Measurements from ENCODE around the gene SMOC1.
A peak's percentile ranks its signal among the peaks of the same experiment; 100 is the strongest.

Gene SMOC1

GRCh38 chr14:70036665-70037064 is 157.4 kb downstream of the SMOC1 start:
- peak; percentile 14 for DNase-seq (ENCODE audit: low read depth)
- no peak overlapping the region for H3K4me3 ChIP-seq (ENCODE audit: low read depth, low read length)
- TF ChIP-seq MAX (IDR thresholded peaks at IDR 0.05; ENCODE audit: low read depth, low read length) = no peak
- no peak for TF ChIP-seq POLR2A (IDR thresholded peaks at IDR 0.05; ENCODE audit: extremely low read depth, insufficient read length)
- TF ChIP-seq MYC (IDR thresholded peaks at IDR 0.05; ENCODE audit: low read depth, low read length) = no peak
- TF ChIP-seq, protein P1, sequence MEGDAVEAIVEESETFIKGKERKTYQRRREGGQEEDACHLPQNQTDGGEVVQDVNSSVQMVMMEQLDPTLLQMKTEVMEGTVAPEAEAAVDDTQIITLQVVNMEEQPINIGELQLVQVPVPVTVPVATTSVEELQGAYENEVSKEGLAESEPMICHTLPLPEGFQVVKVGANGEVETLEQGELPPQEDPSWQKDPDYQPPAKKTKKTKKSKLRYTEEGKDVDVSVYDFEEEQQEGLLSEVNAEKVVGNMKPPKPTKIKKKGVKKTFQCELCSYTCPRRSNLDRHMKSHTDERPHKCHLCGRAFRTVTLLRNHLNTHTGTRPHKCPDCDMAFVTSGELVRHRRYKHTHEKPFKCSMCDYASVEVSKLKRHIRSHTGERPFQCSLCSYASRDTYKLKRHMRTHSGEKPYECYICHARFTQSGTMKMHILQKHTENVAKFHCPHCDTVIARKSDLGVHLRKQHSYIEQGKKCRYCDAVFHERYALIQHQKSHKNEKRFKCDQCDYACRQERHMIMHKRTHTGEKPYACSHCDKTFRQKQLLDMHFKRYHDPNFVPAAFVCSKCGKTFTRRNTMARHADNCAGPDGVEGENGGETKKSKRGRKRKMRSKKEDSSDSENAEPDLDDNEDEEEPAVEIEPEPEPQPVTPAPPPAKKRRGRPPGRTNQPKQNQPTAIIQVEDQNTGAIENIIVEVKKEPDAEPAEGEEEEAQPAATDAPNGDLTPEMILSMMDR (IDR thresholded peaks at IDR 0.05; ENCODE audit: low read depth, low read length) = no peak

GRCh38 chr14:70043001-70043400 is 163.8 kb downstream of the SMOC1 start:
- TF ChIP-seq, protein P1 (IDR thresholded peaks at IDR 0.05; ENCODE audit: low read depth, low read length) = no peak
- no peak for TF ChIP-seq MAX (IDR thresholded peaks at IDR 0.05; ENCODE audit: low read depth, low read length)
- TF ChIP-seq MYC (IDR thresholded peaks at IDR 0.05; ENCODE audit: low read depth, low read length) = no peak
- no peak for TF ChIP-seq POLR2A (IDR thresholded peaks at IDR 0.05; ENCODE audit: extremely low read depth, insufficient read length)
- no peak overlapping the region for H3K4me3 ChIP-seq (ENCODE audit: low read depth, low read length)
- DNase-seq (ENCODE audit: low read depth) = no peak

DNA sequence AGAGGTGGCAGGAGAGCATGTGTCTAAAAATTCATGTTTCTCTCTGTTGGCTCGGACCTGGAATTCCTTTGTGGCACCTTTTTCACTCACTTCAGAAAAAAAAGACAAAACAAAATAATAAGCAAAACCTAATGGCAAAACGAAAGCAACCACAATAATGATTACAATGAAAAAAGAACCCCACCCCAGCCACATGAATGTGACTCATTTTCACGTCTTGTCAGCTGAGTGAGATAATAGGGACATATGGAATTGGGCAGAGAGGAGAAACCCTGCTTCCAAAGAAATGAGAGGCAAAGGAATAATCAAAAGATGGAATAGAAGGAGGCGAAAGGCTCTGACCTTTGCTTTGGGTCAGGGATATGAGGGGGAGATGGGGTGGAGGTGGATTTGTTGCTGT is 166.1 kb downstream of the SMOC1 start:
- H3K4me3 ChIP-seq (ENCODE audit: low read depth, low read length) = no peak overlapping the region
- DNase-seq (ENCODE audit: low read depth) = no peak
- TF ChIP-seq MAX (IDR thresholded peaks at IDR 0.05; ENCODE audit: low read depth, low read length) = no peak
- TF ChIP-seq, protein P1 (IDR thresholded peaks at IDR 0.05; ENCODE audit: low read depth, low read length) = no peak
- TF ChIP-seq MYC (IDR thresholded peaks at IDR 0.05; ENCODE audit: low read depth, low read length) = no peak
- TF ChIP-seq POLR2A (IDR thresholded peaks at IDR 0.05; ENCODE audit: extremely low read depth, insufficient read length) = no peak

- peak; percentile 85 for TF ChIP-seq MAX (IDR thresholded peaks at IDR 0.05; ENCODE audit: low read depth, low read length)
- TF ChIP-seq, protein P1 (IDR thresholded peaks at IDR 0.05; ENCODE audit: low read depth, low read length) = peak; percentile 58
- TF ChIP-seq MYC (IDR thresholded peaks at IDR 0.05; ENCODE audit: low read depth, low read length) = peak; percentile 76
- TF ChIP-seq POLR2A (IDR thresholded peaks at IDR 0.05; ENCODE audit: extremely low read depth, insufficient read length) = no peak
These were observed 166.8 kb downstream of the SMOC1 start for GRCh38 chr14:70045844-70046535.

DNA sequence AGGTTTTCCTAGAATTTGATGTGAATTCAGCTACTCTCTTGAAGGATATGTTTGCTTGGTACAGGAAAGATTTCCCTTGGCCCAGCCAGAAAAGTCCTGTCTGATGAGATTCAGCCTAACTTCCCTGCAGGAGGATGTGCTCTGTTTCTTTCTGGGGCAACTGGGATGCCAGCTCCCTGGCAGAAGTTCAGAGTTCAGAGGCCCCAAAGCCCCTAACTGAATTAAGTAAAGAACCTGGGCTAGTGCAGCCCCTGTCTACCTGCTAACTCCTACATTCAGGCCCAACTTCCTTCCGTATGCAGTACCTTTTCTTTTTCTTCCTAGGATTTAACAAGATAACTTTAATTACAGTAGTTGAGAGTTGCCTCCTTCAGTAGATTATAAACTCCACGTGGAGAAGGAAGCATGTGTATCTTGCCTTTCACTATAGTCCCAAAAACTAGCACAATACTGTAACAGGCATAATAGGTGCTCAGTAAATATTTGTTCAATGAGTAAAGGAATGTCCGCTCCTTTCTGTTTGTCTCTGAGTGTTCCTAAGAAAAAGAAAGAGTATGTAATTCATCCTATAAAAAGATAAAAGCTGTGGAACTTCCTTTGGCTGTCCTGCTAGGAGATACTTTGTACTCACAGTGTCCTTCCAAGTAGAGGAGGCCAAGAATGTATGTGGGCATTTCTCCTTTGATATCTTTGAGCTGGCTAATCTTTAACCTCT is 168.5 kb downstream of the SMOC1 start:
- no peak for DNase-seq (ENCODE audit: low read depth)
- H3K4me3 ChIP-seq (ENCODE audit: low read depth, low read length) = no peak overlapping the region
- TF ChIP-seq, protein P1 (IDR thresholded peaks at IDR 0.05; ENCODE audit: low read depth, low read length) = no peak
- TF ChIP-seq POLR2A (IDR thresholded peaks at IDR 0.05; ENCODE audit: extremely low read depth, insufficient read length) (no peak), MYC (IDR thresholded peaks at IDR 0.05; ENCODE audit: low read depth, low read length) (no peak), MAX (IDR thresholded peaks at IDR 0.05; ENCODE audit: low read depth, low read length) (no peak)

More at GRCh38 chr14:70045844-70046535, 166.8 kb downstream of the SMOC1 start:
- no peak overlapping the region for H3K4me3 ChIP-seq (ENCODE audit: low read depth, low read length)
- peak; percentile 70 for DNase-seq (ENCODE audit: low read depth)
